HG03521 (cell line): ENCODE results near the gene FAM25G.

ENCODE experiments used
- ATAC-seq: cut with Tn5 transposase; IDR thresholded peaks from one replicate; pipeline ENCODE4 v1.9.1; 2021; ENCODE audit warnings: mild to moderate bottlenecking, moderate library complexity; ENCODE audit not compliant: unreplicated experiment

FAM25G gene

DNA sequence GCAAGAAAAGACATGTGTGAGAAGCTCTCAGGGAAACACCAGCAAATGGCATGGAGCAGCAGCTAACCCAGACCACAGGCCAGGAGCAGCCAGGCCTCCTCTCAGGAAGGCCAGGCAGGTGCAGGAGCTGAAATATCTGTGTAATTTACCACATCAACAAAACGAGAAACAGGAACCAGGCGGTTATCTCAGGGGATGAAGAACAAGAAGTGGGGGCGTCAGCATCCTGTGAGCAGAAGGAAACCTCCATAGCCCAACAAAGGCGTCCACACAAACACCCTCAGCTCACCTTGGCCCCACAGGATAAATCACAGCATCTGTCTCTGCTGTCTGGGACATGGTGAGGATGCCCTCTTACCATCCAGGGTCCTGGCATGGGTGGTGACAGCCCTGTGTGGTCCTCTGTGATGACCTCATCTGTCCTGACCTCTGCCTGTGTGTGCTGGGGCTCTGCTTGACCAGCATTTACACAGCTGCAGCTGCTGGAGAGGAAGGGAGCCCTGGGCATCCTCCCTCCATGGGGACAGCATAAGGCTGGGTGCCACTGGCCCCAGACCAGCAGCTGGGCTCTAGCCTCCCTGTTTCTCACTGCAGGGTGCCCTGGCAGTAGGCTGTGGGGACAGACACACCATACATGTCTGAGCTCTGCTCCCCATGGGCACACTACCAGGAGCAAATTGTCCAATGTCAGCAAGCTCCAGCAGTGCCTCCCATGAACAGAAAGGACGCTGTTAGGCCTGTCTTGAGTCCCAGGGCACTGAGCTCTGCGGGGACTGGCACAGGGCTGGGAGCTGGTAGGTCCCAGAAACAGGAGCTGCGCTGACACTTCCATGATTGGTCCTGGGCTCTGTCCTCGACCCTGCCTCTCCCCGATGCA lies 42.2 kb downstream of the FAM25G start:
- no peak for ATAC-seq

DNA sequence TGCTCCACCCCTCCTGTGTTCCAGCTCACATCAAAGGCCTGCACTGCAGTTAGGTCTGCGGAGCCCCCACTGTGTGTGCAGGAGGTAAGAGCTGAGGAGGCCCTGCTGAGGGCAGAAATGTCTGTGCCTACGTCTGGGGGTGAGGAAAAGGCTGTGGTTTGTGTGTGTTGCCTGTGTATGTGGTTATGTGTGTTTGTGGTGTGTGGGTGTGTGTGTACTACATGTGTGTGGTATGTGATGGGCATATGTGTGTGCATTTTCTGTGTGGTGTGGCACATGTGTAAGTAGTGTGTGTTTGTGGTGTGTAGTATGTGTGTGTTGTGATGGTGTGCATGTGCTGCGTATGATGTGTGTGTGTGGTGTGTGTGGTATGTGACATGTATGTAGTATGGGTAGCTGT lies 43.8 kb downstream of the FAM25G start:
- ATAC-seq, result no peak

DNA sequence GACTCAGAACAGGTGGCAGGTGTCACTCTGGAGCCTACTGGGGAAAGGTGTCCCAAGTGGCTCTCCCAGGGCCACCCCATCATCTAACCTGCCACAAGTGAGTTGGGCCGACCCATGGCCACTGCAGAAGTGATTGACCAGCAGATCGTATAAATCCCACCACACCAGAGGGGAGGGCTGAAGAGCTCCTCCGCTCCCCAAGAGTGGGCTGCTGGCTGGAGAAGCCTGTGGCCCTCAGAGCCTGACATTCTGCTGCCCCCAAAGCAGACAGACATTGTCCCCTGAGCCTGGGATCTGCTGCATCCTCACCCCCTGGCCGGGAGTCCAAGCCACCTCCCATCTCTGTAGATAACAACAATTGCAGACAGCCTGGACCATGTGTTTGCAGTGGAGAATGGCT lies 44.3 kb downstream of the FAM25G start:
- ATAC-seq, result no peak

DNA sequence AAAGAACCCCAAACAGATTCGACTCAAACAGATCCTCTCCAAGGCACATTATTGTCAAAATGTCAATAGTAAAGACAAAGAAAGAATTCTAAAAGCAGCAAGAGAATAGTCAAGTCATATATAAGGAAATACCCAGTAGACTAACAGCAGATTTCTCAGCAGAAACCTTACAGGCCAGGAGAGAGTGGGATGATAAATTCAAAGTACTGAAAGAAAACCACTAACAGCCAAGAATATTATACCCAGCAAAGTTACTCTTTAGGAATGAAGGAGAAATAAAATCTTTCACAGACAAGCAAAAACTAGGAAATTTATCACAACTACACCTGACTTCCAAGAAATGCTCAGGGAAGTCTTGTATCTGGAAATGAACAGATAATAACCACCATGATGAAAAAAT lies 45.8 kb downstream of the FAM25G start:
- ATAC-seq, result no peak

GRCh38 chr10:47444047-47444446 lies 47.5 kb downstream of the FAM25G start:
- ATAC-seq, result no peak

GRCh38 chr10:47443145-47443544 lies 48.4 kb downstream of the FAM25G start:
- no peak for ATAC-seq

DNA sequence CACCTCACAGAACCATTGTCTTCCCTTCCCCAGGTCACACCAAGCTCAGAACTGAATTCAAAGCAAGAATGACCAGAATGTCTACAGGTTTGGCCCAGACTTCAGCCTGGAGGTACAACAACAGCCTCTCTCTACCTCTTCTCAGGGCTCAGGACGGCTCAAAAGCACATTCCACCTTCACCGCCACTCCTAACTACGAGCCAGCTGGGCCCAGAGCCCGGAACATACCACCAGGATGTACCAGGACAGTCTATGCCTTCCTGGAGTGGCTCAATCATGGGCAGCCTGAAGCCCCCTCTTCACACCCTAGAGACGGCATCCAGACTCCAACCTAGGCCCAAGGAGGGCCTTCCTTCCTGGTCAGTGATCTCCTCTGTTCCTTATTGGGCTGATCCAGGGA lies 49.1 kb downstream of the FAM25G start:
- no peak for ATAC-seq

DNA sequence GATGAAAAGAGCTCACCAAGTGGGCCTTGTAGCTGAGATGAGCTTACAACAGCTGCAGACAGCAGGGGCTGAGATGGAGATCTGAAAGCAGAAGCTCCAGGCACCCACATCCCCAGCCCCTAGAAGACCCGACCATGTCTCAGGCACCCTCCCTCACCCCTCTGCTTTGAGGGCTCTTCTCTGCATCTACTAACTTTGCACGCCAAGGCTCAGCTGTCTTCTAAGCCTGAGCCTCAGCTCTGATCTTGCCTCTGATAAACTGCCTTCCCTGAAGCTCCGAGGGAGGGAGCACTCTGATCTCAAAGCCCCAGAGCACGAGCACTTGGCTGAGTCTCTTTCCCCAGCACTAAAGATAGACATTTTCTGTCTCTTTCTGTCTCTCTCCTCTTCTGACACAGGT lies 49.6 kb downstream of the FAM25G start:
- no peak for ATAC-seq

- ATAC-seq, result no peak
Measured at GRCh38 chr10:47440207-47440606, 51.3 kb downstream of the FAM25G start.

DNA sequence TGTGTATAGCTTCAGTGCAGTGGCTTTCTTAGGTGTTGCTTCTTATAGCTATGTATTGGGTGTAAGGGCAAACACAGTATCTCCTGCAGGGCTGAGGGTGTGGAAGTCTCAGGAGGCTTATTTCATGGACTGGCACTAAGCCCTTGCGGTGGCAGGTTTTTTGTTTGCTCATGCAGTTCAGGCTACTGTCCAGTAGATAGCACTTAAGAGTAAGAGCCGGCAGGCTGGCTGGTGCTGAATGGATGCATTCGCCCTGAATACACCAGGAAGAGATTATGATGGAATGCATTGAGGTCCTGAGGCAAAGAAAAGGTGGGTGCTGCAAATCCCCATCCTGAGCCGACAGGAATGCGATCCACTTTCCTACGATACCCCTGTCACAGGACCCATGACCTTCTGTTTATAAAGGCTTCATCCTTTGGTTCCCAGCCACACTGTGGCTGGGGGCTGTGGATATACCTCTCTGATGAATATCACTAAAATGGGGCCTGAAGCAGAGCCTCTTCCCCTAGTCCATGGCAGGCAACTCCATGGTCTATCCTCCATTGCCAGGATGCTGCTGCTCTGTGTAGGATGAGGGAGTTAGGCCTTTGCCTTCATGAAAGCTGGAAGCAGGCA lies 52.5 kb downstream of the FAM25G start:
- no peak for ATAC-seq
